WTC11 (cell line): ENCODE results near the gene ELOVL2. TPM values are rescaled to one million over a fixed set of nuclear protein-coding genes. Genes with fewer than 3 reads are reported as not detected.

Experiments used
- ATAC-seq: fragments of 200-7000 bp; cut with Tn5 transposase; 2 replicates; pipeline ENCODE4 v1.10.0; 2021; ENCODE audit warnings: mild to moderate bottlenecking, moderate library complexity
- CTCF ChIA-PET: fragments of 300-600 bp; sonication (Branson Sonifier 250); formaldehyde crosslinking; loops from one replicate; lab custom pipeline; 2021; ENCODE audit warnings: antibody characterized with exemption; lab: Charles Lee
- POLR2A ChIA-PET: fragments of 350-600 bp; sonication (Branson Sonifier 250); formaldehyde crosslinking; loops from one replicate; lab custom pipeline; 2021; ENCODE audit warnings: antibody characterized with exemption; lab: Charles Lee
- DNase-seq: peaks from one replicate; pipeline ENCODE4 v3.0.0; 2021; ENCODE audit warnings: low spot score
- H3K27ac Mint-ChIP-seq: 2 replicates; pipeline ENCODE4 v1.8.0; 2021; ENCODE audit warnings: mixed read lengths
- H3K27me3 Mint-ChIP-seq: 2 replicates; pipeline ENCODE4 v1.8.0; 2021; ENCODE audit warnings: low read depth, mild to moderate bottlenecking, moderate library complexity, mixed read lengths
- H3K36me3 Mint-ChIP-seq: 2 replicates; pipeline ENCODE4 v1.8.0; 2021; ENCODE audit warnings: mixed read lengths
- H3K4me1 Mint-ChIP-seq: 2 replicates; pipeline ENCODE4 v1.8.0; 2022; ENCODE audit warnings: mixed read lengths
- H3K4me3 Mint-ChIP-seq: 2 replicates; pipeline ENCODE4 v1.8.0; 2021; ENCODE audit warnings: mild to moderate bottlenecking, moderate library complexity, mixed read lengths
- H3K9me3 Mint-ChIP-seq: 2 replicates; pipeline ENCODE4 v1.8.0; 2021; ENCODE audit warnings: mixed read lengths
- ATF2 ChIP-seq: sonication (generic); formaldehyde crosslinking; IDR thresholded peaks from 2 replicates; pipeline ENCODE4 v1.8.1; 2022; ENCODE audit warnings: low read depth, missing genetic modification reagents, borderline replicate concordance
- CREB1 ChIP-seq: sonication (generic); formaldehyde crosslinking; IDR thresholded peaks from 2 replicates; pipeline ENCODE4 v1.8.0; 2023; ENCODE audit warnings: mild to moderate bottlenecking, missing genetic modification reagents
- CTCF ChIP-seq: fragments of 200-600 bp; IDR thresholded peaks from 2 replicates; pipeline ENCODE4 v1.8.0; 2022; ENCODE audit warnings: antibody characterized with exemption
- ELF4 ChIP-seq: sonication (generic); formaldehyde crosslinking; IDR thresholded peaks from 2 replicates; pipeline ENCODE4 v1.8.1; 2022; ENCODE audit warnings: low read depth, mild to moderate bottlenecking, moderate library complexity, missing genetic modification reagents
- EMX1 ChIP-seq: fragments of 250-450 bp; sonication (Bioruptor Pico); IDR thresholded peaks from 2 replicates; pipeline ENCODE4 v1.8.0; 2021; ENCODE audit warnings: mild to moderate bottlenecking
- ERG ChIP-seq: fragments of 250-450 bp; sonication (Bioruptor Pico); IDR thresholded peaks from 2 replicates; pipeline ENCODE4 v1.8.0; 2021; ENCODE audit warnings: mild to moderate bottlenecking
- GABPB1 ChIP-seq: sonication (generic); formaldehyde crosslinking; IDR thresholded peaks from 2 replicates; pipeline ENCODE4 v1.8.1; 2023; ENCODE audit warnings: mild to moderate bottlenecking, missing genetic modification reagents
- GRHL2 ChIP-seq: fragments of 250-450 bp; sonication (Bioruptor Pico); IDR thresholded peaks from 2 replicates; pipeline ENCODE4 v1.8.0; 2022; ENCODE audit warnings: mild to moderate bottlenecking, moderate library complexity; ENCODE audit not compliant: insufficient replicate concordance, severe bottlenecking
- GTF2I ChIP-seq: fragments of 250-450 bp; sonication (Bioruptor Pico); conservative IDR thresholded peaks from 2 replicates; pipeline ENCODE4 v1.4.0; 2021; ENCODE audit warnings: mild to moderate bottlenecking
- KAT7 ChIP-seq: sonication (generic); formaldehyde crosslinking; IDR thresholded peaks from 2 replicates; pipeline ENCODE4 v1.8.1; 2023; ENCODE audit warnings: missing genetic modification reagents, mild to moderate bottlenecking, borderline replicate concordance
- MXD4 ChIP-seq: fragments of 250-450 bp; sonication (Bioruptor Pico); IDR thresholded peaks from 2 replicates; pipeline ENCODE4 v1.8.0; 2021; ENCODE audit warnings: mild to moderate bottlenecking, moderate library complexity, borderline replicate concordance
- MYBL2 ChIP-seq: sonication (generic); formaldehyde crosslinking; IDR thresholded peaks from 2 replicates; pipeline ENCODE4 v1.8.1; 2023; ENCODE audit warnings: mild to moderate bottlenecking, moderate library complexity, missing genetic modification reagents
- PREB ChIP-seq: sonication (generic); formaldehyde crosslinking; IDR thresholded peaks from 2 replicates; pipeline ENCODE4 v1.8.1; 2022; ENCODE audit warnings: mild to moderate bottlenecking, missing genetic modification reagents, moderate library complexity, borderline replicate concordance
- TP53 ChIP-seq: sonication (generic); formaldehyde crosslinking; IDR thresholded peaks from 2 replicates; pipeline ENCODE4 v1.8.1; 2023; ENCODE audit warnings: mild to moderate bottlenecking, missing genetic modification reagents
- ZNF138 ChIP-seq: sonication (generic); formaldehyde crosslinking; conservative IDR thresholded peaks from 2 replicates; pipeline ENCODE4 v1.8.1; 2022; ENCODE audit warnings: mild to moderate bottlenecking, moderate library complexity, missing genetic modification reagents
- ZNF232 ChIP-seq: sonication (generic); formaldehyde crosslinking; IDR thresholded peaks from 2 replicates; pipeline ENCODE4 v1.8.0; 2022; ENCODE audit warnings: mild to moderate bottlenecking, missing genetic modification reagents
- total RNA-seq: library from RNA; stranded (reverse); gene quantifications from 3 replicates; pipeline ENCODE4 v1.2.3, GENCODE V29; 2021

The ELOVL2 gene
- total RNA-seq, 1 experiment from 2014 or later: 2.0 TPM

GRCh38 chr6:10956776-10957175, 87.3 kb downstream of the ELOVL2 start:
- Mint-ChIP-seq H3K4me3 (no peak overlapping the region), H3K9me3 (no peaks in the 10 kb centered on the region), H3K4me1 (peaks cover 12% of the 10 kb centered on the region), H3K27me3 (peaks cover 42% of the 10 kb centered on the region), H3K36me3 (no peaks in the 10 kb centered on the region), H3K27ac (no peak overlapping the region)
- POLR2A ChIA-PET: no interaction called here
- no peak for TF ChIP-seq PREB (CRISPR knock-in tag)
- no peak for TF ChIP-seq GTF2I
- TF ChIP-seq KAT7 (CRISPR knock-in tag): no peak
- no peak for DNase-seq
- no peak for ATAC-seq
- CTCF ChIA-PET: interaction anchor here (1.2 kb wide), 1 partner anchor 112 kb away, joined by 5 read pairs; no protein-coding TSS in a partner anchor

- TF ChIP-seq CTCF (peak; percentile 85), TP53 (CRISPR knock-in tag) (no peak), ZNF232 (CRISPR knock-in tag) (no peak), CREB1 (CRISPR knock-in tag) (0 out of 2 replicates have a peak, but pooled peaks have one; percentile 21), ZNF138 (CRISPR knock-in tag) (no peak), EMX1 (CRISPR knock-in tag) (no peak), GABPB1 (peak; percentile 63; the same call in 1 of the 2 replicates), MYBL2 (CRISPR knock-in tag) (no peak), ELF4 (CRISPR knock-in tag) (no peak), GRHL2 (CRISPR knock-in tag) (no peak), ERG (CRISPR knock-in tag) (no peak)
- ChIA-PET CTCF (interaction anchor here (0.6 to 2.1 kb wide), 68 partner anchors 9 to 621 kb away, joined by 3 to 82 read pairs (median 6); partner anchors contain the start of genes ELOVL2, MAK, SMIM13 and SYCP2L), POLR2A (interaction anchor here (0.6 to 0.8 kb wide), 2 partner anchors 67 to 116 kb away, joined by 3 read pairs; no protein-coding TSS in a partner anchor)
Measured at GRCh38 chr6:10954590-10955010, 89.5 kb downstream of the ELOVL2 start.

GRCh38 chr6:10951675-10952282, 92.3 kb downstream of the ELOVL2 start:
- H3K27me3 Mint-ChIP-seq: peaks cover 9% of the 10 kb centered on the region
- peak; percentile 70 for ATAC-seq
- ChIA-PET POLR2A (interaction anchor here (1.1 kb wide), 1 partner anchor 114 kb away, joined by 3 read pairs; no protein-coding TSS in a partner anchor), CTCF (interaction anchor here (0.6 to 1.8 kb wide), 19 partner anchors 10 to 624 kb away, joined by 3 to 15 read pairs (median 4); partner anchors contain the start of genes ELOVL2 and SYCP2L)
- H3K4me1 Mint-ChIP-seq: peaks cover 7% of the 10 kb centered on the region; the same call in 1 of the 2 replicates
- H3K9me3 Mint-ChIP-seq: no peaks in the 10 kb centered on the region
- no peaks in the 10 kb centered on the region for H3K36me3 Mint-ChIP-seq
- TF ChIP-seq PREB (CRISPR knock-in tag) (no peak), MXD4 (CRISPR knock-in tag) (no peak), ATF2 (CRISPR knock-in tag) (no peak)
- DNase-seq: no peak
- H3K4me3 Mint-ChIP-seq: no peak overlapping the region
- no peak overlapping the region for H3K27ac Mint-ChIP-seq

More at GRCh38 chr6:10954590-10955010, 89.5 kb downstream of the ELOVL2 start:
- Mint-ChIP-seq H3K36me3 (no peaks in the 10 kb centered on the region), H3K4me1 (peaks cover 7% of the 10 kb centered on the region; the same call in 1 of the 2 replicates), H3K9me3 (no peaks in the 10 kb centered on the region), H3K27me3 (peaks cover 20% of the 10 kb centered on the region), H3K4me3 (no peak overlapping the region), H3K27ac (no peak overlapping the region)
- ATAC-seq (peak; percentile 96), DNase-seq (peak; percentile 94)
